Transverse colon (tissue), 4 donors: ENCODE results near the gene LRP8.

Experiments used
- CTCF ChIP-seq, 5 experiments: fragments of 200-600 bp in 3 of 5; fragments of 450-650 bp in 2 of 5; sonication (generic) in 3 of 5; IDR thresholded peaks; 1 replicate in 2 of 5; 2 replicates in 3 of 5; pipeline ENCODE4 v1.5.1; 2016 to 2017; ENCODE audit warnings: antibody characterized with exemption in 5 of 5, inconsistent platforms in 3 of 5, mild to moderate bottlenecking in 2 of 5, moderate library complexity in 1 of 5
- EP300 ChIP-seq: sonication (generic); formaldehyde crosslinking; IDR thresholded peaks from one replicate; pipeline ENCODE4 v1.6.1; 2017; ENCODE audit warnings: antibody characterized with exemption, low read depth
- POLR2A ChIP-seq: fragments of 450-650 bp; IDR thresholded peaks from one replicate; pipeline ENCODE4 v1.6.1; 2016; ENCODE audit warnings: antibody characterized with exemption, mild to moderate bottlenecking, moderate library complexity
- POLR2AphosphoS5 ChIP-seq, 3 donors: sonication (generic); formaldehyde crosslinking; IDR thresholded peaks; one replicate each; pipeline ENCODE4 v1.6.1; 2016; ENCODE audit warnings: antibody characterized with exemption in 3 of 3

GRCh38 chr1:53321366-53321765, 6.5 kb downstream of the LRP8 start:
- TF ChIP-seq CTCF (IDR thresholded peaks at IDR 0.05) = no peak
- TF ChIP-seq EP300 = no peak
- TF ChIP-seq POLR2AphosphoS5 (IDR thresholded peaks at IDR 0.05) = no peak
- TF ChIP-seq POLR2A = no peak
